Kidney capillary endothelial cell (primary cell): ENCODE results near the gene ACOD1.

Experiments
- DNase-seq: peaks from one replicate; pipeline ENCODE4 v3.0.0-alpha.2; 2018; ENCODE audit warnings: low spot score

ACOD1 gene

DNA sequence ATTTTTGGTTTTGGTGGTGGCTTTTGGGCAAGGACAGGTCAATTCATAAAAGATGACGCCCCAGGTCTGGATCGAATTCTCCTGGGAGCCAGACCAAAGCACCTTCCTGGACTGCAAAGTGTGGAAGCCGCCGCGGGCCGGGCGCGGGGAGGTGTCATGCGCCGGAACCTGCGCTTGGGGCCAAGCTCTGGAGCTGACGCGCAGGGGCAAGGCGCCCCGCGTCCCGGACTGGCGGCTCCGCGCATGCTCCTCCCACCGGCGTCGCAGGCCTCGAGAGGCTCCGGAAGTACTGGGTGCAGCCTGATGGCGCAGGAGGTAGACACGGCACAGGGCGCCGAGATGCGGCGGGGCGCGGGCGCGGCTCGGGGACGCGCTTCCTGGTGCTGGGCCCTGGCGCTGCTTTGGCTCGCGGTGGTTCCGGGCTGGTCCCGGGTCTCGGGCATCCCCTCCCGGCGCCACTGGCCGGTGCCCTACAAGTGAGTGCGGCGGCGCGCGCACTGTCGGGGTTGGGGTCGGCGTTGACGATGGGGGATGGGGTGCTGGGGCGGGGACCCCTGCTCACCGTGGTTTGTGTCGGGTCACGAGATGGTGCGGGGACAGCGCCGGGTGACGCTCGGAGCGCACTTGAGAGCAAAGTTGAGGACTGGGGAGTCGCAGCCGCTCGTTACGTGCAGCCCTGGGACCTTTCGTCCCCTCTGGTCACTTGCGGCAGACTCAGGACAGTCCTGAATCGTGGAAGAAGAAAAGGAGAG, 43.7 kb downstream of the ACOD1 start, which contains the start of gene CLN5:
Gene CLN5 (plus strand): TSS at position 286 of the 752 bp plus-strand sequence. CDS start 18 bp downstream, at position 304.
- peak; percentile 89 for DNase-seq

DNA sequence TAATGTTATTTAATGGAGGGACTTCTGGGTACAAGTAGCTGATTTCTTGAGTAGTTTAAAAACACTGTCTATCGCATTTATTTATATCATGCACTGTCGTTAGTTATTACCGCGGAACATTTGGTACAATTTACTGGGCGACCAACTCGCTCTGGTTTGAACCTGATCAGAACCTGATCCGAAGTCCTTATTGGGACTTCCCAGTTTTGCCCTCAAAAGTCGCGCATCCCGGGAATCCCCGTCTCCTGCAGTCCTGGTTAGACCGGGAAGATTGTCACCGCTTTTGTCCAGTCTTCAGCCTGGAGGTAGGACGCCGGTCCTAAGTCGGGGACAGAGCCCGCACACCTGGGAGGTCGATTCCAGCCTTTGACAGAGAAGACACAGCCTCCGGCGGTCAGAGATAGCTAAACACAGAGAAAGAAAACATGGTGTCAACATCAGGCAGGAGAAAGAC, 44.3 kb downstream of the ACOD1 start:
- peak; percentile 29 for DNase-seq

DNA sequence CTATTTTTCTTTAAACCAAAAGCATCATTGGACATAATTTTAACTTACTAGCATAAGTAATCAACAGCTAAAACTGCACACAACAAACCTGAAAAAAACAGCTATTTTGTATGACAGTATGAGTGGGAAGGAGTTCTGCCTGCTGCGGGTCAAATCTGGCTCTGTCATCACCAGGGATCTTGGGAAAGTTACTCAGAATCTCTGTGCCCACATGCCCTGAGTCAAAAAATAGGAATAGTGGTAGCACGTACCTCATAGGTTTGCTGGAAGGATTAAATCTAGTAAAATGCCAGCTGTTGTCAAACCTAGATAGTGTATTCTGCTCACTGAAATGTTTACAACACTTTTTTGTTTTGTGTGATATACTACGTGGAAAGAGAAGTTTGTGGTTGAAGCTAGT, 44.7 kb downstream of the ACOD1 start:
- no peak for DNase-seq

DNA sequence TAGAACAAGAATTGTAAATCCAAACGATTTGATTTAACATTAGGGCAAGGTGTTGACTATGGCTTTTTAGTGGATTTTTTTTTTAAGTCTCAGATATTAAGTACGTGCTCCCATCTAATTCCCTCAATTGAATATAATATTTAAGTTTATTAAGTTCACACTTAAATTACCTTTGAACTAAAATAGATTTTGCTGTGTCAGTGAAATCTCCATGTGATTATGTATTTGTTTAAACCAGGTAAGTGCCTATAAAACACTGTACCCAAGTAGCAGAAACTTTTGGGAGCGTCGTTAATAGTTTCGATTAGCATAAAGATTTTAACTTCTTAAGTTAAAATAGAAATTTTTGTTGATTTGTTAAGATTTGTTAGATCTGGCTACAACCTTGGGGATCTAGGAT, 45.2 kb downstream of the ACOD1 start:
- DNase-seq: no peak

DNA sequence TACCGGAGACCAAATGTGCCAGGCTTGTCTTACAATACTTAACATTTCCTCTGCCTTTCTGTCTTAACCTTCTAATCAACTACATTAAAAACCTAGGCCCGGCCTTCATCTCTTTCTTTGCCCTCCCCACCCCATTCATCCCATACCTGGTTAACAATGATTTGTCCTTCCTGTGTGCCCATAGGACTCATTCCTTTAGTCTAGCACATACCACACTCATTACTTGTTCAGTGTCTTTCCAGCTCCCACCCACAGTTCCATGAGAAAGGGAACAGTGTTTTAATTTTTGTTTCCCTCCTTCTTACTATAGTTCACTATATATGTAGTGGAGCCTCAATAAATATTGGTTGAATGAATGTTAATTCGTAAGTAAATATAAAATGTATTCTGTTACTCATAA, 46.0 kb downstream of the ACOD1 start:
- DNase-seq: no peak

DNA sequence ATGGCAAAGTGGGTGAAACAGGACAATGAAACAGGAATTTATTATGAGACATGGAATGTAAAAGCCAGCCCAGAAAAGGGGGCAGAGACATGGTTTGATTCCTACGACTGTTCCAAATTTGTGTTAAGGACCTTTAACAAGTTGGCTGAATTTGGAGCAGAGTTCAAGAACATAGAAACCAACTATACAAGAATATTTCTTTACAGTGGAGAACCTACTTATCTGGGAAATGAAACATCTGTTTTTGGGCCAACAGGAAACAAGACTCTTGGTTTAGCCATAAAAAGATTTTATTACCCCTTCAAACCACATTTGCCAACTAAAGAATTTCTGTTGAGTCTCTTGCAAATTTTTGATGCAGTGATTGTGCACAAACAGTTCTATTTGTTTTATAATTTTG, 52.2 kb downstream of the ACOD1 start:
- no peak for DNase-seq

DNA sequence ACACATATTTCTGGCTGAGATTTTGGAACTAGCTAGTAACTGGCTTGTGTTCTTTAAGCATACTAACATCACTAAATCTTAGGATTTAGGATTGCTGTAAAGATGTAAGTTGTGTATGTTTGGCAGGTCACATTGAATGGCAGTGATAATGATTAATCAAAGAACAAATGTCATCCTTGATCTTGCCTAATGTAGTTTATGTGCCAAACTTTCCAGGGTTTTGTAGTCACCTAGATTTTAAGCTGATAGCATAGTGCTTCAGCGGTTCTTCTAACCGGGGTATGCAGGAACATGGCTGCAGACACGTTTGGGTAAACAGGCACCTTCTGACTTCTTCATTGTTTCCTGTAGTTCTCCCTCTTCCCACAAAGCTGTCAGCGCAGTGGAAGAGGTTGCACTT, 53.2 kb downstream of the ACOD1 start:
- no peak for DNase-seq

DNA sequence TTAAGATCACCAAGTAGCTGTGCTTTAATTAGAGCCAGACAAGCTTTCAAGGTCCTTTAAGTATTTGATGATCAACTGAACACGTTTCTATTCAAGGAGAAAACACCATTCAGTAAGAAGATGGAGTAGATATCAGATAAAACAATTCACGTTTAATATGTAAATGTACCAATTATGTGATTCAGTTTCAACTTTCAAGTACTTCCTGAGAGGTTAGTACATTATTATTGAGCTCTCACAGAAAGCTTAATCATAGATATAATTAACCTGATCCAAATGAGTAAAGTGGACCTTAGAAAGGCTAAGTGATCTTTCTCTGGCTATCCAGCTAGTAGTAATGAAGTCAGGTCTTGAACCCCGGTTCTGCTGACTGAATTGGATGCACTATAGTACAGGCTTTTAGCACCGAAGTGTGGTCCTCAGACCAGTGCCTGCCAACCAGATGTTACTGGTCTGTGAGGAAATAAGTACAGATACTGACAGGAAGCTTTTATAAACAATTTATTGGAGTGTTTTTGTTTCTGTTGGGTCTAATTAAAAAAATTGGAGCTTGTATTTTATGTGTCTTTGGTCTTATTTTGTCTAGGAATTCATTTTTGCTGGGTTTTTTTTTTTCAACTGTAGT, 53.8 kb downstream of the ACOD1 start:
- DNase-seq: no peak

DNA sequence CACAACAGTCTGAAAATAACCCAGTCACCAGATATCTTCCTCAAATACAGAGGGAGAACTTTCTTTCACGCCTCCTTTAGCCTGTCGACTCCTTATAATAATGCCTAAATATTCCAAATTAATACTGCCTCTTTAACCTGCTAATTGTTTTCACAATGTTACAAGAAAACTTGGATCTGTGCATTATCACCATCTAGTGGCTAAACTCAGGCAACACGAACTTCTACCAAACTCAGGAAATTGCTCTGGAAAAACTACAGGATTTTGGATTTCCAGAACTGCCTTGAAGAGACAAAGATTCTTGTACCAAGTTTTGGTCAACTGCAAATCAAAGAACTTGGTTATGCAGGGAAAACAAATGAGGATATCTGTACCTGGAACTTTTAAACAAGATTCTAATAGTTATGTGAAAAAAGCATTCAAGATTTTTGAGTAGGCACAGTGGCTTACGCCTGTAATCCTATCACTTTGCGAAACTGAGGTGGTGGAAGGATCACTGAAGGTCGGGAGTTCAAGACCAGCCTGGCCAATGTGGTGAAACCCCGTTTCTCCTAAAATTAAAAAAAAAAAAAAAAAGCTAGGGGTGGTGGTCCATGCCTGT, 54.4 kb downstream of the ACOD1 start:
- peak; percentile 32 for DNase-seq
